GM18498 (cell line): Measurements from ENCODE around the gene PCNX1.
A peak's percentile ranks its signal among the peaks of the same experiment; 100 is the strongest.
"Not testable (repeated sequence)": the region's sequence is repeated elsewhere in the genome, so short reads cannot be mapped to it uniquely, and the experiment has no call there.

ENCODE experiments used
- ATAC-seq: cut with Tn5 transposase; IDR thresholded peaks from one replicate; pipeline ENCODE4 v1.9.1; 2021; ENCODE audit warnings: mild to moderate bottlenecking, moderate library complexity; ENCODE audit not compliant: unreplicated experiment

Gene PCNX1

DNA sequence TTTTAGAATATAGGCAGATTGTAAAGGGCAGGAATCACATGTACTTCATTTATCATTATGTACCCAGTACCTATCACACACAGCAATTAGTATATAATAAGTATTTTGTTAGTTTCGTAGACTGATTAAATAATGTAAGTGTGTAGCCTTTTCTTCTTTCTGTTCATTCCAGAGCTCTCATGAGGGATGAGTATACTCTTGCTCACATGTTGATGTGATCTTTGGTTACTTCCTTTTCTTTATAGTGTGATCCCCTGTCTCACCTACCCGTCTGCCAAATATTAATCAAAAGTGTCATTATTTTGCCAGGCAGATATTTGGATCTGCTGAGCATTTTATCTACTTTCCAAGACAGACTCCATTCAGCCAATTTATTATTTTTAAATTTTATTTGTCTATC, 156.1 kb downstream of the PCNX1 start:
- ATAC-seq = no peak

DNA sequence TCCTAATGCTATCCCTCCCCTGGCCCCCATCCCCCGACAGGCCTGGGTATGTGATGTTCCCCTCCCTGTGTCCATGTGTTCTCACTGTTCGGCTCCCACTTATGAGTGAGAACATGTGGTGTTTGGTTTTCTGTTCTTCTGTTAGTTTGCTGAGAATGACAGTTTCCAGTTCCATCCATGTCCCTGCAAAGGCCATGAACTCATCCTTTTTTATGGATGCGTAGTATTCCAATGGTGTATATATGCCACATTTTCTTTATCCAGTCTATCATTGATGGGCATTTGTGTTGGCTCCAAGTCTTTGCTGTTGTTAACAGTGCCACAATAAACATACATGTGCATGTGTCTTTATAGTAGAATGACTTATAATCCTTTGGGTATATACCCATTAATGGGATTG, 157.5 kb downstream of the PCNX1 start:
- ATAC-seq = not testable (repeated sequence)

DNA sequence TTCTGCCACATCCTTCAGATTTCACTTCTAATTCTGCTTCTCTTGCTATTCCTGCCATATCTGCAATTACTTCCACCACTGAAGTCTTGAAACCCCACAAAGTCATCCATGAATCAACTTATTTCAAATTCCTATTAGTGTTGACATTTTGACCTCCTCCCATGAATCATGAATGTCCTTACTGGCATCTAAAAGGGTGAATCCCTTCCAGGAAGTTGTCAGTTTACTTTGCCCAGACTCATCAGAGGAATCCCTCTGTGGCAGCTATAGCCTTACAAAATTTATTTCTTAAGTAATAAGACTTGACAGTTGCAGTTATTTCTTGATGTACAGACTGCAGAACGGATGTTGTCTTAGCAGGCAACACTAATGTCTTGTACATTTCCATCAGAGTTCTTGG, 162.9 kb downstream of the PCNX1 start:
- ATAC-seq = no peak

DNA sequence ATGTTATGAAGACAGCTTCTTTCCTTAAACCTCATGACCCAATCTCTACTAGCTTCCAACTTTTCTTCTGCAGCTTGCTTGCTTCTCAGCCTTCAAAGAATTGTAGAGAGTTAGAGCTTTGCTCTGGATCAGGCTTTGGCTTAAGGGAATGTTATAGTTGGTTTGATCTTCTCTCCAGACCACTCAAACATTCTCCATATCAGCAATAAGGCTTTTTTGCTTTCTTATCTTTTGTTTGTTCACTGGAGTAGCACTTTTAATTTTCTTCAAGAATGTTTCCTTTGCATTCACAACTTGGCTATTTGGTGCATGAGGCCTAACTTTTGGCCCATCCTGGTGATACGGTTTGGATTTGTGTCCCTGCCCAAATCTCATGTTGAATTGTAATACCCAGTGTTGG, 163.8 kb downstream of the PCNX1 start:
- no peak for ATAC-seq

DNA sequence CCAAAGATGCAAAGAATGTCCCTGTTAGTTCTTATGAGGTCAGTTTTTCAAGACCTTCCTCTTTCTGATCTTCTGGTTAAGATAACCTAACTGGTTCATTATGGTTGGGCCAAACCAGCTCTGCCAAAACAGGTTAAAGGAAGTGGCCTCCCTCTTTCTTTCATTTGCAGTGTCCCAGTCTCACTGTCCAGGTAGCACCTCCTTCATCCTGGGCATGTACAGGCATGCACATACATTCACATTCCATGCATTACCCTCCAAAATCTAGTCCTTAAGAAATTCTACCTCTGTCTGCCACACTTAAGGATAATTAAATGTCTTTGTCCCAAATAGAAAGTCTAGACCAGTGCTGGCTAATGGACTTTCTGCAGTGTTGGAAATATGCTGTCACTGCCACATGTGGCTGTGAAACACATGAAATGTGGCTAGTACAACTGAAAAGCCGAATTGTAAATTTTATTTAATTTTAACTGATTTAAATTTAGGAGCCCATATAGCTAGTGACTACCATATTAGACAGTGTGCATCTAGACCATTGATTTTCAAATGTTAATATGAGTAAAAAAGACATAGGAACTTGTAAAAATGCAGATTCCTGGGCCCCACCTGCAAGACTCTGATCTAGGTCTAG, 169.3 kb downstream of the PCNX1 start:
- no peak for ATAC-seq

DNA sequence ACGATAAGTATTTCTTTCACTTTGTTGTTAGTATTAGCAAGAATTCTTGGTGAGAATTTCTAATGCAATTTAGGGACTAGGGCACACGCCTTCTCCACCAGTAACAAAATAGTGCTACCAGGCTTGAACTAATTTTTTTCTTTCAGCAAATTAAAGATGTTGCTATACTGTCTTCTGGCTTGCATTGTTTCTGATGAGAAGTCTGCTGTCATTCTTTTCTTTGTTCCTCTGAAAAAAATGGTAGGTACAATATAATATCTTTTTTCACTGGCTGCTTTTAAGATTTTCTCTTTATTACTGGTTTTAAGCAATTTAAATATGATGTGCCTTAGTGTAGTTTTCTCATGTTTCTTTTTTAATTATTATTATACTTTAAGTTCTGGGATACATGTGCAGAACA, 171.2 kb downstream of the PCNX1 start:
- ATAC-seq = no peak

DNA sequence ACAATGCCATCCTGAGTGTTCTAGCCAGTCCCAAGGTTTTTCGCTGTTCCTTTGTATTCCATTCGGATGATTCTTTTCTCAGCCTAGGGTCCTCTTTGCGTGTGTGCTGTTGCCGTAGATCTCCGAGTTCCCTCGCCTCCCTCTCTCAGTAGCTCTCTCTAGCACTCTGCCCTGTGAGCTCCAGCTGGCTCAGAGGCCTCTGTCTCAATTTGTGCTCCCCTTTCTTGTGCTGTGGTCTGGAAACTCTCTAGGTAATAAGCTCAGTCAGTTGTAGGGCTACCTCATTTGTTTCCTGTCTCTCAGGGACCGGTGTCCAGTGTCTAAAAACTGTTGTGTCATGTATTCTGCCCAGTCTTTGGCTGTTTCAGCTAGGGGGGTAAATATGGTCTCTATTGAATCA, 179.3 kb downstream of the PCNX1 start:
- no peak for ATAC-seq

DNA sequence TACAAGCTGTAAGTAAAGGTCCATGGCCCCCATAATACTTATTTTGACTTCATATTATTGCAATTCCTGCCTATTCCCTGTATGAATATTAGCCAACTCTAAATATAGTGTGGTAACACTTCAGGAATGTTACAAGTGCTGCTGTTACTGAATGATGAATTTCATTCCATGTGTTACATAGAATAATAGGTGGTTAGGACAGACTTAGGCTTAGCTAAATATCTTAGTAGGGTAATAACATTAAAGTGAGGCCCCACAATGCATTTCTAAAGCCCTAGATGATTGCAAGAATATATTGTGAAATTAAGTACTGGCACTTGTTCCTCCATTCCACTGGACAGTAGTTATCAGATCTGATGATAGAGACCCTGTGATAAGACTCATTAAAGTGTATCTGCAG, 182.7 kb downstream of the PCNX1 start:
- no peak for ATAC-seq

DNA sequence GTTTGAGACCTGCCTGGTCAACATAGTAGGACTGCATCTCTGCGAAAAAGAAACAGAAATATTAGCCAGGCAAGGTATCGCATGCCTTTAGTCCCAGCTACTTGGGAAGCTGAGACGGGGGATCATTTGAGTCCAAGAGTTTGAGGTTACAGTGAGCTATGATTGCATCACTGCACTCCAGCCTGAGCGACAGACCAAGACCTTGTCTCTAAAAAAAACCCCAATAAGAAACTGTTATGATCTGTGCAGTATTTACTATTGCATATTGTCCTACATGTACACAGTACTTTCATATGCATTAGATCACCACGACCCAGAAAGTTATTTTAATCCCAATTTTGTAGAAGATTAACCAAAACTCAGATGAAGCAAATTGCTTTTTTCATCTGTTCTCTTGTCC, 187.5 kb downstream of the PCNX1 start:
- no peak for ATAC-seq

DNA sequence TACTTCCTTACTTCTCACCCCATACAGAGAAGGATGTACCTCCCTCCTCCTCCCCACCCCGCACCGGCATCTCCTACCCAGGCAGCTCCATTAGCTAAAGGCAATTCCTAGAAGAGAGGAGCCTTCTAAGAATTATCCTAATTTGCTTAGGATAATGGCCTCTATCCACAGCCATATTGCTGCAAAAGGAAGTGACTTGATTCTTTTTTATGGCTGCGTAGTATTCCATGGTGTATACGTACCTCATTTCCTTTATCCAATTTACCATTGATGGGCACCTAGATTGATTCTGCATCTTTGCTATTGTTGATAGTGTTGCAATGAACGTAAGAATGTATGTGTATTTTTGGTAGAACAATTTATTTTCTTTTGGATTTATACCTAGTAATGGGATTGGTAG, 189.7 kb downstream of the PCNX1 start:
- no peak for ATAC-seq

DNA sequence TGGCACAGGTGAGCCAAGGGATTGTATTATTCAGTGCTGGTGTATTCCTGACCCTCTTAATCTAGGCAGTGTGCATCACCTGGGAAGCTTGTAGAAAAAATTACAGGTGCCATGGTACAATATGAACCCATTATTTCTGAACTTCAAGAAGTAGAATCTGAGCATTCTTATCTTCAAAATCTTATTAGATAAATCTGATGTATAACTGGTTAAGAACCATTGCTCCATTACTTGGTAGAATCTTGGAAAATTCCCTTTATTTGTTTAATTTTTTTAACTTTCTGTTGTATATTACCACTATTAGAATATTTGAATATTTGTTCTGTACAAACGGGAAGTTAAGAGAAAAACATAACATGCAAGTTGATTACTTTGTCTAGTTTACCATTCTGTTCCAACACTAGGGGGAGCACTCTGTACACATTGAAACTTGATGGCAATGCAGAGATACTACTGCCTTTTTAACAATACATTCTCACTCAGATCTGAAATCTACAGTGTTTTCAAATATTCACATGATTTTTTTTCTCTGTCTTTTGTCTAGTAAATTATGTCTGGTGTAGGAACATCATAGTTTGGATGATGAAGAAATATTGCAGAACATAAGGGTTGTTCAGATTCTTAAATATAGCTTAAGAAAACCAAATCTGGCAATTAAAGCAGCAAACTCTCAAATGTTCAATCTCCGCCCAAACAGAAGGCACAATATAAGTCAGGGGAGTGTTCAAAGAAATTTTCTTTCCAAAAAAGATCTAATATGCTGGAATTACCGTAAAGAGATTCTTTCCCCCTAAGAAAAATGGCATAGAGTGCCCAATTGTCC, 196.6 kb downstream of the PCNX1 start:
- ATAC-seq = no peak

DNA sequence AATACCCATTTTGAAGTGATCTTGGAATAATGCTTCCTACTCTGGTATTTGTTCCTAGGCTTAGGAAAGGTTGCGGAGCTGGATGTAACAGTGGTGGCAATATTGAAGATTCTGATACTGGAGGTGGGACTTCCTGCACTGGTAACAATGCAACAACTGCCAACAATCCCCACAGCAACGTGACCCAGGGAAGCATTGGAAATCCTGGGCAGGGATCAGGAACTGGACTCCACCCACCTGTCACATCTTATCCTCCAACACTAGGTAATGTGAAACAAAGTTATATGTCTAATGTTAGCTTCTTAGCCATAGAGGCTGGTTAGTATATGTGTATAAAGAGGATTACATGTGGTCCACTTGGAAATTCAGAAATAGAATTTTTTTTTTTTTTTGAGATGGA, 197.9 kb downstream of the PCNX1 start:
- no peak for ATAC-seq

DNA sequence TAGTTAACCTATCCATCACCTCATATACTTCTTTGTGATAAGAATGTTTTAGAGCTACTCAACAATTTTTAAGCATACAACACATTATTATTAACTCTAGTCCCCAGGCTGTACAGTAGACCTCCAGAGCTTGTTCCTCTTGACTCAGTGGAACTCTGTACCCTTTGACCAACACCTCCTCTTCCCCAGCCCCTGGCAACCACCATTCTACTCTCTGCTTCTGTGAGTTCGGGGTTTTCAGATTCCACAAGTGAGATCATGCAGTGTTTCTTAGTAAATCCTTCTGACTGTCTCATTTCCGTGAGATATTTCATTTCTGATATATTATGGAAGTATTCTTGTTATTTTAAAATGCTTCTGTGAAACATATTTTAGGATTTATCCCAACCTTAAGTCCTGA, 200.7 kb downstream of the PCNX1 start:
- no peak for ATAC-seq

DNA sequence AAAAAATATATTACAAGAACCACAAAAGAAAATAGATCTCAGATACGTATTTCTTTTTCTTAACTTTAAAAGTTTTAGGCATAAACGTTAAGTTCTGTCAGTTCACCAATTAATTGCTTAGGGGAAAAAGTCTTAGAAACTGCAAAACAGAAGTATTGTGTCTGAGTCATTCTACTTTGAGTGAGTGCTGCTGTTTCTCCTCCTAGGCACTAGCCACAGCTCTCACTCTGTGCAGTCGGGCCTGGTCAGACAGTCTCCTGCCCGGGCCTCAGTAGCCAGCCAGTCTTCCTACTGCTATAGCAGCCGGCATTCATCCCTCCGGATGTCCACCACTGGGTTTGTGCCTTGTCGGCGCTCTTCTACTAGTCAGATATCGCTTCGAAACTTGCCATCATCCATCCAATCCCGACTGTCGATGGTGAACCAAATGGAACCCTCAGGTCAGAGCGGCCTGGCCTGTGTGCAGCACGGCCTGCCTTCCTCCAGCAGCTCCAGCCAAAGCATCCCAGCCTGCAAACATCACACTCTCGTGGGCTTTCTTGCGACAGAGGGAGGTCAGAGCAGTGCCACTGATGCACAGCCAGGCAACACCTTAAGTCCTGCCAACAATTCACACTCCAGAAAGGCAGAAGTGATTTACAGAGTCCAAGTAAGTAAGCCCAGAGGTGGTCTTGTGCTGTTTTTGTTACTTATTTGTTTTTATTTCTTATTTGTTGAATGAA, 201.3 kb downstream of the PCNX1 start:
- no peak for ATAC-seq

DNA sequence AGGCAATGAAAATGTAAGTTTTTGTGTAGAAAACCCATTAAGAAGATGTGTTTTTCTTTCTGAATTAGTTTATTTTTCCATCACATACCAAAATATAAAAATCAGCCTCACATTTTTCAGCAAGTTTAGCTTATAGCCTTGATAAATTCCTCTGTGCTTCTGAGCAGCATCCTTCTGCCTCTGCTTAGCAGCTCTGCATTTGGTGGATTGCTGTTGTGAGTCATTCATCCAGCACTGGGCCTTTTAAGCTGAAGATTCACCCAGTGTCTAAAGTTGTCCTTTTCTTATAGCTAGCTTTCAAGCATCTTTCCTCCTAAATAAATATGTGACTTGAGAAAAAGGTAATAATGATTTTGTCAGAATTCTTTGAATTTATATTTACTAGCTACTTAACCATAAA, 206.1 kb downstream of the PCNX1 start:
- no peak for ATAC-seq

DNA sequence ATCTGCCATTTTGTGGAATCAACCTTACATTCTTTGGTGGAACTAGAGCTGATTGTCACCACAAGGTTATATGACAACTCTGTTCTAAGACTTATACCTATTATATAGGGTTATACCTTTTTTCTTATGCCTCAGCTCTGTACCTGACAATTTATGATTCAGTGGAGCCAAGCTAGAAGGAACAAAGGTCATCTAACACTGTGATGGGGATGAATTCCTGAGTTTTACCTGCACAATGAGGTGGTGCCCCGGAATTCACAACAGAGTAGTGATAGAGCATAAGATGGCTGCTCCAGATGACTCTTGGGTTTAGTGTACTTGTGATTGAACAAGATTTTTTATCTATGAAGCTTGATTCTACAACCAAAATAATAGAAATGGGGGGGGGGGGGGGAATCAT, 207.3 kb downstream of the PCNX1 start:
- no peak for ATAC-seq

DNA sequence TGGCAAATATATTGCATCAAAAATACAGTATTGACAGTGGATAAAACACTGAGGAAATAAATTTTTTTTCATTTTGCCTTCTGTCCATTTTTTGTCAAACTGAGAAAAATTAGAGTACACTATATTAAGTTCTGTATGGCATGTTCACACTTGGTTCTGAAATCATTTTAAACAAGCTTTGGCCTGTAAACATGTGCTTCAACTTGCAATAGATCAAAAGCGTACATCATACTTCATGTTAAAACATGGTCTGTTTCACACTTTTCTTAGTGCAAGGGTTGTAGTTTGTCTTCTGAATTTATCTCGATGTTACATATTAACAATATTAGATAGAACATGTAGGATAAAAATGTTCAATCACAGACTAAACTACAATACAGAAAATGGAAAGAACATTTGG, 208.0 kb downstream of the PCNX1 start:
- no peak for ATAC-seq

DNA sequence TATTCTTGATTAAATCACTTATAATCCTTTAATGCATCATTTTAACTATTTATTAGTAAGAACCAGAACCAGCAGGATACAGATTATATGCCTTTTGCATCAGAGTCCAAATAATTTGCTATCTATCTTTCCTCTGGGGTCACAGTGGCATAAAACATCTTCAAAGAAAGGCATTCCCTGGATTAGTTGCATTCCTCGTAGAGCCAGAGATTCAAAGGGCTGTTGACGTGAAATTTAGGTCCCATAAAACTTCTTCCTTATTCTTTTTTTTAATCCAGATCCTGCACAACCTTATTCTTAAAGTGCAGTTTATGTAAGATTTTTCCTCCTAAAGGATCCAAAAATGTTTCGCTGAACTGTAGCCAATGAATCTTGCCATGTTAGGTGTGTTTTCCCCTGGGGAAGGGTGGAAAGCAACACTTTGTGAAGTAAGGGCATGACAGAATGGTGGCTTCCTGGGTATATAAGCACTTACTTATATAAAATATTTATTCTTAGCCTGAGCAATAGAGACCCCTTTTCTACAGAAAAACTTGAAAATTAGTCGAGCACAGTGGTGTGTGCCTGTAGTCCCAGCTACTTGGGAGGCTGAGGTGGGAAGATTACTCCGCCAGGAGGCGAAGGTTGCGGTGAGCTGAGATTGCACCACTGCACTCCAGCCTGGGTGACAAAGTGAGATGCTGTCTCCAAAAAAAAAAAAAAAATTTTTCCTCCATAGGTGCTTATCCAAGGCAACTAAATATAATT, 208.7 kb downstream of the PCNX1 start:
- peak; percentile 27 for ATAC-seq

DNA sequence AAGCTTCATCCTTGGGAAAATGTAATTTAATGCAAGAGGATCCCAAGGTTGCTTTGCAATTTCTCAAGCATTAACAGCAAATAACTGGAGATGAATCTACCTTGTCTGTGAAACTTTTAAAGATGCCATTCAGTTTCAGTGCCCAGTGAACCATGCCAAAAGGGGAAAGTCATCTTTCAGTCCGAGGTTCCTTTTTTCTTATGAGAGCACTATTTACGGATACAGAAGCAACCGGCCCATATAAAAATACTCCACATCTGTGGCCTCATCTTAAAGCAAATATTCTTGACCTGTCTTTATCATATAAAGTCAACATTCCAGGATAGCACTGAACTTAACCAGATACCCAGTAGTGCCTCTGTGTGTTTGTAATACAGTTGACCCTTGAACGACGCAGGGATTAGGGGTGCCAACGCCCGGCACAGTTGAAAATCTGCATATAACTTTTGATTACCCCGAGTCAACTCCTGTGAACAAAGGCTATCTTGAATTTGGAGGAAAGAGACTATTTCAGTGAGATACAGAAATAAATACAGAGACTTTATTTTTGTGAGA, 209.4 kb downstream of the PCNX1 start:
- peak; percentile 54 for ATAC-seq

DNA sequence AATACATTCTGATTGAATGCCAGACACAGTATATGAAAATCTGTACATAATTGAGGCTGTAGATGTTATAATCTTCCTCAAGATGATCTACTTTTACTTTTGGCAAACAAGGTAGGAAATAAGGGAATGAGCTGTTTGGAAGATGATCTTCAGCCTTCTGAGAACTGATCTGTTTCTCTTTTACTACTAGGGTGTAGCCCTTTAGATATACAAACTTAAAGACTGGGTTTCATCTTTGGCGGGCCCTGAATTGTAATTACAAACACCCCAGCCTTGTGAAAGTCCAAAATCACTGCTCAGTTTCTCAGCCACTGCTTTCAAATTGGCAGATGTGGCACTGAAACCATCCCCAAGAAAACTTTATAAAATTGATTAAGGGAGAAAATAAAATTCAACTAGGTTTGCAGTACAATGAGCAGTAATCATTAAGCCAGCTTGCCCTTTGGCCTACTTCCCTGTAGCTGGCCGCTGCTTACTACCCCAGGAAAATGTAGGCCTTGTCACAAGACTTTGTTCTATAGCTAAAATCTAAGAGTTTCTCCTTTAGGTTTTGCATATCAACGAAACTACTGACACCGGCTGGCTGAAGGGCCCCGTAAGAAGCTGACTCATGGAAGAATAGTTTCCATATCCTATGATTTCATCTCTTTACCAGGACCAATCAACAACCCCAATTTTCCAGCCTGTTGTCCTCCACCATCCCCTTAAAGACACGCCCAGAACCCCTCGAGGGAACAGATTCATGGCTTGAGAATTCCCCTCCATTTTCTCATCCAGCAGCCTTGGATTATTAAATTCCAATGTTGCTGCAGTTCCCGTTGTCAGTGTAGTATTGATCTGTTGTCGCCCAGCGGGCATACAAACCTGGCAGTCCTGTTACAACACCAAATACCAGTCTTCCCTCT, 210.8 kb downstream of the PCNX1 start:
- no peak for ATAC-seq
